CD4-positive, alpha-beta T cell treated with Interleukin-4 for 1 hour (primary cell): Measurements from ENCODE around the gene TBX10.
"Not testable (repeated sequence)": the region's sequence is repeated elsewhere in the genome, so short reads cannot be mapped to it uniquely, and the experiment has no call there.

Experiments used
- DNase-seq, 2 donors: peaks; one replicate each; pipeline ENCODE4 v3.0.0-alpha.2; 2020 to 2022

Gene TBX10

DNA sequence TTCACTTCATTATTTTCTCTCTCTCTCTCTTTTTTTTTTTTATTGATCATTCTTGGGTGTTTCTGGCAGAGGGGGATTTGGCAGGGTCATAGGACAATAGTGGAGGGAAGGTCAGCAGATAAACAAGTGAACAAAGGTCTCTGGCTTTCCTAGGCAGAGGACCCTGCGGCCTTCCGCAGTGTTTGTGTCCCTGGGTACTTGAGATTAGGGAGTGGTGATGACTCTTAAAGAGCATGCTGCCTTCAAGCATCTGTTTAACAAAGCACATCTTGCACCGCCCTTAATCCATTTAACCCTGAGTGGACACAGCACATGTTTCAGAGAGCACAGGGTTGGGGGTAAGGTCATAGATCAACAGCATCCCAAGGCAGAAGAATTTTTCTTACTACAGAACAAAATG is 42.1 kb downstream of the TBX10 start:
- DNase-seq = not testable (repeated sequence)

DNA sequence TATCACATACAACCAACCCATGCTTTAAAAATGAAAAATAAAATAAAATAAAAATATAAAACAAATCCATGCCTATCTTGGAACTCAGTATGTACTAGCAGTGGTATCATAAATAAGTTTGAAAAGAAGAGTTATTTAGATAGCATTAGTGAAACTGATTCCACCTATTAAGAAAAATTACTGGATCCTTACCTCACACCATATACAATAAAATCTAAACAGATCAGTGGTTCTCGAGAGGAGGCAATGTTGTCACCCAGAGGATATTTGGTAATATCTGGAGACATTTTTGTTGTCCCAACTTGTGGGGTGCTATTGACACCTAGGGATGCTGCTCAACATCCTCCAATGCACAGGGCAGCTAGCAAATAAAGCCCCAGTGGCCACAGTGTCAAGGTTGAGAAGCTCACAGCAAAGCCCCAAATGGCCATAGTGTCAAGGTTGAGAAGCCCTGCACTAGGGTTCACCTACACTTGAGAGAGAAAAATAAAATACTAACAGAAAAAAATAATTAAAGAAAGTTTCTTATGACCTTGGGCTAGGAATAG is 42.7 kb downstream of the TBX10 start:
- DNase-seq = no peak

DNA sequence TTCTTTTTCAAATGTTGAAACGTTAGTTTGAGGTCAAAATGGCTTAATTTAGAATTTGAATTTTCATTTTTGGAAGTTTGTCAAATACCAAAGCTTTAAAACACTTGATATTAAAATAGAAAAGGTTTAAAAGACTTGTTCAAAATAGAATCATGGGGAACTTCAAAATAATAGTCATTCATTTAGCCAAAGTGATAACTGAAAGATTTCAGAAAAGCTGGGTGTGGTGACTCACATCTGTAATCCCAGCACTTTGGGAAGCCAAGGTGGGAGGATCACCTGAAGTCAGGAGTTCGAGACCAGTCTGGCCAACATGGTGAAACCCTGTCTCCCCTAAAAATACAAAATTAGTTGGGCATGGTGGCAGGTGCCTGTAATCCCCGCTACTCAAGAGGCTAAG is 45.1 kb downstream of the TBX10 start:
- DNase-seq = no peak

DNA sequence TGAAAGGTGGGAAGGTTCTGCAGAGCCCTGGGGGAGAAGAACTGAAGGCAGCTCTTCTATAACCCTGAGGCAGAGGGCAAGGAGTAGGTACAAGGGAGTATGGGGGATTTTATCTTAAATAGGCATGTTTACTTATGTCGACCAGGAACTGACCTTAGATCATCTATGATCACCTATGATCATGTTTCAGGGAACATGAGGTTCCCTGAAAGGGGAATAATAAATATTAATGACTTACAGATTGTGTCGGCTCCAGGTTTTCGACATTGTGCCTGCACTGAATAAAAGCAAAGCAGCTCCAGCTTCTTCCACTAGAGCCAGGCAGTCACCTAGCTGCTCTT is 46.0 kb downstream of the TBX10 start:
- no peak for DNase-seq

DNA sequence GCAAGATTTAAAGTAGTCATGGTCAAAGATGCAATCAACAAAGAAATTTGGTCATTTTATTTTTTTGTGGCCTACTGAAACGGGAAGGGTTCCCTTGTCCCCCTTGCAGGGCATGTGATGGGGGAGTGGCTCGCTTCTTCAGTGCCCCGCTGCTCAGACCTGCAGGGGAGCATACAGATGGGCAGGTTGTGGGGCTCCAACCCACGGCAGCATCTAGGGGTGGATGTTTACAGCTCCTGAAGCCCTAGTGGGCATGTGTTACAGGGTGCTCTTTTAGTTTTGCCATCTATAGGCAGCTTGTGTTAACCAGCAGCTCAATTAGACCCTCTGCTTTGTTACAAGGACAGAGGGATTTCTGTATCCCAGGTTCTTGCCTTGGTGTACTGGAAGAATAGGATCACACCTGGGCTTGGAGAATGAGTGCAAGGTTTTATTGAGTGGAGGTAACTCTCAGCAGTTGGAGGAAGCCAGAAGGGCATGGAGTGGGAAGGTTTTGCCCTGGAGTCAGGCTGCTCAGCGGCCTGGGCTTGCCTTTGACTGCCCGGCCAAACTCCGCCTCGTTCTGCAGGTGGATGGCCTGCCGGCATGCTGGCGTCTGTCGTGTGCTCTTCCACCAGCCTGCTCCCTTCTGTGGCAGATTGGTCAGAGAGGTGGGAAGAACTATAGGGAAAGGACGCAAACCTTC is 46.5 kb downstream of the TBX10 start:
- DNase-seq = no peak

DNA sequence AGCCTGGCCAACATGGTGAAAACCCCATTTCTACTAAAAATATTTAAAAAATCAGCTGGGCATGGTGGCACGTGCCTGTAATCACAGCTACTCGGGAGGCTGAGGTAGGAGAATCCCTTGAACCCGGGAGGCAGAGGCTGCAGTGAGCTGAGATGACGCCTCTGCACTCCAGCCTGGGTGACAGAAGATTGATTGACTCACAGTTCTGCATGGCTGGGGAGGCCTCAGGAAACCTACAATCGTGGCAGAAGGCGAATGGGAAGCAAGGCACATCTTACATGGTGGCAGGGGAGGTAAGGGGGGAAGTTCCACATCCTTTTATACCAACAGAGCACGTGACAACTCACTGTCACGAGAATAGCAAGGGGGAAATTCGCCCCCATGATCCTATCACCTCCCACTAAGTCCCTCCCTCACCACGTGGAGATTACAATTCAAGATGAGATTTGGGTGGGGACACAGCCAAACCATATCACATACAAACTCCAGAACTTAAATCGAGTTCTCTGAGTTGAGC is 50.6 kb downstream of the TBX10 start:
- not testable (repeated sequence) for DNase-seq

DNA sequence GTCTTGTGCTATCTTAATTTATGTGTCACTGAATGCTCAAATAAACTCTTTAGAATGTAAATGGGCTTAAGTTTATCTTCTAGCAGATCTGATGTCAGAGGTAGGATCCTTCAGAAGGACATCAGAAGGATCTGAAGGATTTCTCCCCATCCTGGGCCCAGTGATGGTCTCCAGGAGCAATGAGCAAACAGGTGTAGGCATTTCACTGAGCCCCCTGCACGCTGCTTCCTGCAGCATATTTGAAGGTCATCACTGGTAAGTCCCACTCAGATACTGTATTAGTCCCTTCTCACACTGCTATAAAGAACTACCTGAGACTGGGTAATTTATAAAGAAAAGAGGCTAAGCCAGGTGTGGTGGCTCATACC is 51.4 kb downstream of the TBX10 start:
- no peak for DNase-seq

DNA sequence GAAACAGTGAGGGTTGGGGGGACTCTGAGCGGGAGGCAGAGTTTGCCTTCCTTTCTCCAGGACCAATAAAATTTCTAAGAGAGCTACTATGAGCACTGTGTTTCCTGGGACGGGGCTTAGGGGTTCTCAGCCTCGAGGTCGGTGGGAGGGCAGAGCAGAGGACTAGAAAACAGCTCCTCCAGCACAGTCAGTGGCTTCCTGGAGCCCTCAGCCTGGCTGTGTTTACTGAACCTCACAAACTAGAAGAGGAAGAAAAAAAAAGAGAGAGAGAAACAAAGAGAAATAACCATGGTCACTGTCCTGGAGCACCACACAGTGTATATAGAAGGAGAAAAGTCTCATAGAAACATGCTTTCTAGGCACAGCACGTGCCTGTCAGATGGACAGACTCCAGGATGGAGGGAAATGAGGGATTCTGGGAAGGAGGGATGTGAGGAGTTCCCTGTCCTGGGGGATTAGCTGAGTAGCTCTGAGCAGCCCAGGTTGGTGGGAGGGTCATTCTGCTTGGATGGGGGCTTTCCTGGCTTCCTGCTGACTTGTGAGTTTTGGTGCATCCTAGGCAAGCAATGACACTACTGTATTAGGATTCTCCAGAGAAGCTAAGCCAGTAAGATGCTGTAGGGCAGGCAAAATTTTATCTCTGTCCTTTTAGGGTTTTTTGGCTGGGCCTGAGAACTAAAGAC is 52.9 kb downstream of the TBX10 start:
- no peak for DNase-seq

DNA sequence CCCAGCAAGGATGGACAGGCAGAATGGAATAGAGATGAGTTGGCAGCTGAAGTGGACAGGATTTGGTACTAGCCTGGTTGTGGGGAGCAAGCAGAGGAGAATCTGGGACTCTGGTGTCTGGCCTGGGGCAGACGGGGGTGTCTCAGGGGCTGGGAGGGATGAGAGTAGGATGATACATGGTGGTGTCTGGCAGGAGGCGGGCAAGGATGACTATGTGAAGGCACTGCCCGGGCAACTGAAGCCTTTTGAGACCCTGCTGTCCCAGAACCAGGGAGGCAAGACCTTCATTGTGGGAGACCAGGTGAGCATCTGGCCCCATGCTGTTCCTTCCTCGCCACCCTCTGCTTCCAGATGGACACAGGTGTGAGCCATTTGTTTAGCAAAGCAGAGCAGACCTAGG is 53.7 kb downstream of the TBX10 start:
- no peak for DNase-seq

DNA sequence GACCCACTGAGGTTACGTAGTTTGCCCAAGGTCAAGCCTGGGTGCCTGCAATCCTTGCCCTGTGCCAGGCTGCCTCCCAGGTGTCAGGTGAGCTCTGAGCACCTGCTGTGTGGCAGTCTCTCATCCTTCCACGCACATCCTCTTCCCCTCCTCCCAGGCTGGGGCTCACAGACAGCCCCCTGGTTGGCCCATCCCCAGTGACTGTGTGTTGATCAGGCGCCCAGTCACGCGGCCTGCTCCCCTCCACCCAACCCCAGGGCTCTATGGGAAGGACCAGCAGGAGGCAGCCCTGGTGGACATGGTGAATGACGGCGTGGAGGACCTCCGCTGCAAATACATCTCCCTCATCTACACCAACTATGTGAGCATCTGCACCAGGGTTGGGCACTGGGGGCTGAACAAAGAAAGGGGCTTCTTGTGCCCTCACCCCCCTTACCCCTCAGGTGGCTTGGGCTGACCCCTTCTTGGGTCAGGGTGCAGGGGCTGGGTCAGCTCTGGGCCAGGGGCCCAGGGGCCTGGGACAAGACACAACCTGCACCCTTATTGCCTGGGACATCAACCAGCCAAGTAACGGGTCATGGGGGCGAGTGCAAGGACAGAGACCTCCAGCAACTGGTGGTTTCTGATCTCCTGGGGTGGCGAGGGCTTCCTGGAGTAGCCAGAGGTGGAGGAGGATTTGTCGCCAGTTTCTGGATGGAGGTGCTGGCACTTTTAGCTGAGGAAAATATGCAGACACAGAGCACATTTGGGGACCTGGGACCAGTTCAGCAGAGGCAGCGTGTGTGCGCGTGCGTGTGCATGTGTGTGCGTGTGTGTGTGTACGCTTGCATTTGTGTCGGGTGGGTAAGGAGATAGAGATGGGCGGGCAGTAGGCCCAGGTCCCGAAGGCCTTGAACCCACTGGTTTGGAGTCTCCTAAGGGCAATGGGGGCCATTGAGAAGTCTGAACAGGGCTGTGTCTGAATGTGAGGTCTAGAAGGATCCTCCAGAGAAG is 54.4 kb downstream of the TBX10 start:
- no peak for DNase-seq

DNA sequence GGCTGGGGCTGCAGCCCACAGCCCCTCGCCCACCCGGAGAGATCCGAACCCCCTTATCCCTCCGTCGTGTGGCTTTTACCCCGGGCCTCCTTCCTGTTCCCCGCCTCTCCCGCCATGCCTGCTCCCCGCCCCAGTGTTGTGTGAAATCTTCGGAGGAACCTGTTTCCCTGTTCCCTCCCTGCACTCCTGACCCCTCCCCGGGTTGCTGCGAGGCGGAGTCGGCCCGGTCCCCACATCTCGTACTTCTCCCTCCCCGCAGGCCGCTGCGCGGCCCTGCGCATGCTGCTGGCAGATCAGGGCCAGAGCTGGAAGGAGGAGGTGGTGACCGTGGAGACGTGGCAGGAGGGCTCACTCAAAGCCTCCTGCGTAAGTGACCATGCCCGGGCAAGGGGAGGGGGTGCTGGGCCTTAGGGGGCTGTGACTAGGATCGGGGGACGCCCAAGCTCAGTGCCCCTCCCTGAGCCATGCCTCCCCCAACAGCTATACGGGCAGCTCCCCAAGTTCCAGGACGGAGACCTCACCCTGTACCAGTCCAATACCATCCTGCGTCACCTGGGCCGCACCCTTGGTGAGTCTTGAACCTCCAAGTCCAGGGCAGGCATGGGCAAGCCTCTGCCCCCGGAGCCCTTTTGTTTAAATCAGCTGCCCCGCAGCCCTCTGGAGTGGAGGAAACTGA is 55.2 kb downstream of the TBX10 start:
- peak; percentile 24 to 55 for DNase-seq

DNA sequence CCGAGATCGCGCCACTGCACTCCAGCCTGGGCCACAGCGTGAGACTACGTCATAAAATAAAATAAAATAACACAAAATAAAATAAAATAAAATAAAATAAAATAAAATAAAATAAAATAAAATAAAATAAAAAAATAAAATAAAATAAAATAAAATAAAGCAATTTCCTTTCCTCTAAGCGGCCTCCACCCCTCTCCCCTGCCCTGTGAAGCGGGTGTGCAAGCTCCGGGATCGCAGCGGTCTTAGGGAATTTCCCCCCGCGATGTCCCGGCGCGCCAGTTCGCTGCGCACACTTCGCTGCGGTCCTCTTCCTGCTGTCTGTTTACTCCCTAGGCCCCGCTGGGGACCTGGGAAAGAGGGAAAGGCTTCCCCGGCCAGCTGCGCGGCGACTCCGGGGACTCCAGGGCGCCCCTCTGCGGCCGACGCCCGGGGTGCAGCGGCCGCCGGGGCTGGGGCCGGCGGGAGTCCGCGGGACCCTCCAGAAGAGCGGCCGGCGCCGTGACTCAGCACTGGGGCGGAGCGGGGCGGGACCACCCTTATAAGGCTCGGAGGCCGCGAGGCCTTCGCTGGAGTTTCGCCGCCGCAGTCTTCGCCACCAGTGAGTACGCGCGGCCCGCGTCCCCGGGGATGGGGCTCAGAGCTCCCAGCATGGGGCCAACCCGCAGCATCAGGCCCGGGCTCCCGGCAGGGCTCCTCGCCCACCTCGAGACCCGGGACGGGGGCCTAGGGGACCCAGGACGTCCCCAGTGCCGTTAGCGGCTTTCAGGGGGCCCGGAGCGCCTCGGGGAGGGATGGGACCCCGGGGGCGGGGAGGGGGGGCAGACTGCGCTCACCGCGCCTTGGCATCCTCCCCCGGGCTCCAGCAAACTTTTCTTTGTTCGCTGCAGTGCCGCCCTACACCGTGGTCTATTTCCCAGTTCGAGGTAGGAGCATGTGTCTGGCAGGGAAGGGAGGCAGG is 56.0 kb downstream of the TBX10 start, which contains the start of gene GSTP1:
TSS of gene GSTP1 (plus strand) at position 566 of the 958 bp plus-strand sequence. CDS start at position 598, 32 bp downstream.
- DNase-seq = peak; percentile 73 to 79

DNA sequence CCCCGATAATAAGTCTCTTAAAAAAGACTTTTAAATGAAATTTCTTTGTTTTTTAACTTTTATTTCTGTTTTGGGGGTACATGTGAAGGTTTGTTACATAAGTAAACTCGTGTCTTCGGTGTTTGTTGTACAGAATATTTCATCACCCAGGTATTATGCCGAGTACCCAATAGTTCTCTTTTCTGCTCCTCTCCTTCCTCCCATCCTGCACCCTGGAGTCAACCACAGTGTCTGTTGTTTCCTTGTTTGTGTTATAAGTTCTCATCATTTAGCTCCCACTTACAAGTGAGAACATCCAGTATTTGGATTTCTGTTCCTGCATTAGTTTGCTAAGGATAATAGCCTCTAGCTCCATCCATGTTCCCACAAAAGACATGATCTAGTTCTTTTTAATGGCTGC is 57.6 kb downstream of the TBX10 start:
- DNase-seq = no peak

DNA sequence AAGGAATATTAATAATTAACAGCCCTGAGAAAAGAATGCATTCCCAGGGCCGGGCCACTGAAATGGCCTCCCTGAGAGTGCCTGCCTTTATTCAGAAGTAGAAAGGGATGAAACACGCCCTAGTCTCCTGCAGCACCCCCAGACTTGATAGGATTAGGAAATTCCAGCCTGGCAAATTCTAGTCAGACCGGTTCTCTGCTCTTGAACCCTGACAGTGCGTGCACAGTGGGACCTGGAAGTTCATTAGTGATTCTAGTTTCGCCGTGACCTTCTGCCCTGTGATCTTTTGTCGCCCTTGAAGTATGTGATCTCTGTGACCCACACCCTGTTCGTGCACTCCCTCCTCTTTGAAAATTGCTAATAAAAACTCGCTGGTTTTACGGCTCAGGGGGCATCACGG is 58.1 kb downstream of the TBX10 start:
- no peak for DNase-seq
